ENCODE data around the gene RASD2. TPM values are rescaled to one million over a fixed set of nuclear protein-coding genes. Genes with fewer than 3 reads are reported as not detected.

The RASD2 gene
- total and polyA plus RNA-seq, 4 donors, result 0.14 to 1.1 (median 0.44) TPM

DNA sequence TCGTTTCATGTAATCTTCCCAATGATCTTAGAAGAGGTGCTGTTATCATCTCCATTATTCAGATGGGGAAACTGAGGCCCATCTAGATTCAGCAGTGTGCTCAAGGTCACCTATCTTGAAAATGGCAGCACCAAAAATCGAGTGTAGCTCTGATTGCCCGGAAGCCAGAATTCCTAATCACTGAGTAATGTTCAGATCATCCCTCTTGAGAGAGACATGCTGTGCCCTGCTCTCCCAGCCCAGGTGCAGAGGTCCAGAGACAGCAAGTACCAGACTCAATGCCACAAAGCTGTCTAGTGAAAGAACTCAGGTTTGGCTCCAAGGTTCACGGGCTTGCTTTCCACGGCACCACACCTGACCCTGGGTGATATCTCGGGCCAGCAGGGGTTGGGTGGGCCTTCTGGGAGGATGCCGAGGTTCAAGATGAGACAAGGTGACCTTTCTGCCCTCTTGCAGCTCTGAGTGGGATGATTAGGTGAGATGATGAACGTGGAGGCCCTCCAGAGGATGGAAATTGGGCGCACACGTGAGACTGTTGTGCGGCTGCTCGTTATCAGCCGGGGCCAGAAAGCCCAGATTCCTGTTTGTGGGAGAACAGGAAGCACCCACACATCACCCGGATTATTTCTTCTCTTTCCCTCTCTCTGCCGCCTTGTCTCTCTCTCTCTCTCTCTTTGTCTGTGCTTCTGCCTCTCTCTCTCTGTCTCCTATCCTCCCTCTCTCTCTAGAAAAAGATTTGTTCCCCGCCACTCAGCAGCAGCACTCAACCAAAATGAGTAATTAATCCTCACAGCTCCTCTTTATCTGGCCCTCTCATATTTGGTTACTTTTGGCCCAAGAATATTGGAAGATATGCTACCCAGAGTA lies 19.0 kb upstream of the RASD2 start:
- no peak for TF ChIP-seq CTCF (IDR thresholded peaks at IDR 0.05; ENCODE audit: control extremely low read depth, extremely low read depth)
- H3K4me1 ChIP-seq (ENCODE audit: control insufficient read depth in 5 of 5, insufficient read depth in 5 of 5, low read length in 5 of 5), result peaks cover 0 to 37% (median 6%) of the 10 kb centered on the region in 5 donors
- H3K4me3 ChIP-seq, result no peak overlapping the region
- ATAC-seq (ENCODE audit: insufficient read depth, low FRiP score) (no peak), DNase-seq (no peak)
- H3K36me3 ChIP-seq (ENCODE audit: control insufficient read depth in 4 of 4, insufficient read depth in 4 of 4, low read length in 4 of 4), result no peaks in the 10 kb centered on the region
- H3K9me3 ChIP-seq (ENCODE audit: control insufficient read depth in 4 of 4, insufficient read depth in 3 of 4, low read length in 3 of 4), result no peaks in the 10 kb centered on the region
- H3K27ac ChIP-seq (ENCODE audit: low read depth in 1 of 2, low read length in 1 of 2), result no peak overlapping the region
- H3K9ac ChIP-seq (ENCODE audit: insufficient read depth in 1 of 2, low read length in 2 of 2), result no peak overlapping the region
- 39 to 47% methylated on average over 15 to 16 of the region's 16 CpGs for WGBS, 2 donors
- peaks cover 0 to 3% (median 0%) of the 10 kb centered on the region in 3 donors for H3K27me3 ChIP-seq (ENCODE audit: control insufficient read depth in 3 of 3, insufficient read depth in 3 of 3, low read length in 2 of 3)

DNA sequence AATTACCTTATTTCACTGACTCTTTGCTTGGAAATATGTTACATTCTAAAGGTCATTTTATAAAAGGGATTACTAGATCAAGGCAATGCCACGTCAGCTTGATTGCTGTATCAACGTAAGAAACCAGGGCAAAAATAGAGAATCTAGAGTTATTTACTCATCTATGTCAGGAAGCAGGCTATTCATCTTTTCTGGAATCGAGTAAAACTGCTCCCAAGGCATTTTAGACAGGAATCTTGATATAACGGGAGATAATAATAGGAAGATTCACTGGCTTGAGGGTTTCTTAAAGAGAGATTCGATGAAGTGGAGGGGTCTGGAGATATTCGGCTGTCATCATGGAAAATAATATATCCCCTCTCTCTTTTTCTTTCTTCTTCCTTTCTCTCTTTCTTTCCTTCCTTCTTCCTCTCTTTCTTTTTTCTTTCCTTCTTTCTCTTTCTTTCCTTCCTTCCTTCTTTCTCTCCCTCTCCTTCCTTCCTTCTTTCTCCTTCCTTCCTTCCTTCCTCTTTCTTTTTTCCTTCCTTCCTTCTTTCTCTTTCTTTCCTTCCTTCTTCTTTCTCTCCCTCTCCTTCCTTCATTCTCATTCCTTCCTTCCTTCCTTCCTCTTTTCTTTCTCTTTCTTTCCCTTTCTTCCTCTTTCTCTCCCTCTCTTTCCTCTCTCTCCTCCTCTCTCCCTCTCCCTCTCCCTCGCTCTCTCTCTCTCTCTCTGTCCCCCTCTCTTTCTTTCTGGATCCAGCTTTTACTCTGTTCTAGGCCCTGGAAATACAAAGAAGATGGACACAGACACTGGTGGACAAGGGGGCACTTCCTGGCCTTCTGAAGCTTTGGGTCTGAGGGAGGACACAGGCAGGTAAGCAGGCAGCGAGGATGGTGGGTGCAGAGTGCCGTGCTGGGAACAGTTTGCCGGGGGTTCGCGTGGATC lies 18.1 kb upstream of the RASD2 start:
- Histone ChIP-seq H3K36me3 (ENCODE audit: control insufficient read depth in 4 of 4, insufficient read depth in 4 of 4, low read length in 4 of 4) (no peaks in the 10 kb centered on the region), H3K9me3 (ENCODE audit: control insufficient read depth in 4 of 4, insufficient read depth in 3 of 4, low read length in 3 of 4) (no peaks in the 10 kb centered on the region), H3K4me1 (ENCODE audit: control insufficient read depth in 5 of 5, insufficient read depth in 5 of 5, low read length in 5 of 5) (peaks cover 0 to 41% (median 9%) of the 10 kb centered on the region in 5 donors), H3K27me3 (ENCODE audit: control insufficient read depth in 3 of 3, insufficient read depth in 3 of 3, low read length in 2 of 3) (peaks cover 0 to 3% (median 0%) of the 10 kb centered on the region in 3 donors), H3K4me3 (no peak overlapping the region), H3K27ac (ENCODE audit: low read depth in 1 of 2, low read length in 1 of 2) (no peak overlapping the region), H3K9ac (ENCODE audit: insufficient read depth in 1 of 2, low read length in 2 of 2) (no peak overlapping the region)
- TF ChIP-seq CTCF (IDR thresholded peaks at IDR 0.05; ENCODE audit: control extremely low read depth, extremely low read depth), result no peak
- WGBS, 2 donors, result 71 to 76% methylated on average over 12 of the region's 12 CpGs
- DNase-seq, result no peak
- ATAC-seq (ENCODE audit: insufficient read depth, low FRiP score), result no peak

GRCh38 chr22:35523167-35523947 lies 17.3 kb upstream of the RASD2 start:
- ATAC-seq (ENCODE audit: insufficient read depth, low FRiP score), result no peak
- peaks cover 0 to 37% (median 9%) of the 10 kb centered on the region in 5 donors for H3K4me1 ChIP-seq (ENCODE audit: control insufficient read depth in 5 of 5, insufficient read depth in 5 of 5, low read length in 5 of 5)
- no peak overlapping the region for H3K9ac ChIP-seq (ENCODE audit: insufficient read depth in 1 of 2, low read length in 2 of 2)
- no peak for DNase-seq
- TF ChIP-seq CTCF (IDR thresholded peaks at IDR 0.05; ENCODE audit: control extremely low read depth, extremely low read depth), result no peak
- 78 to 87% methylated on average over 17 of the region's 17 CpGs for WGBS, 2 donors
- H3K4me3 ChIP-seq, result no peak overlapping the region
- peaks cover 0 to 3% (median 0%) of the 10 kb centered on the region in 3 donors for H3K27me3 ChIP-seq (ENCODE audit: control insufficient read depth in 3 of 3, insufficient read depth in 3 of 3, low read length in 2 of 3)
- H3K9me3 ChIP-seq (ENCODE audit: control insufficient read depth in 4 of 4, insufficient read depth in 3 of 4, low read length in 3 of 4), result no peaks in the 10 kb centered on the region
- no peak overlapping the region for H3K27ac ChIP-seq (ENCODE audit: low read depth in 1 of 2, low read length in 1 of 2)
- no peaks in the 10 kb centered on the region for H3K36me3 ChIP-seq (ENCODE audit: control insufficient read depth in 4 of 4, insufficient read depth in 4 of 4, low read length in 4 of 4)
